ENCODE results near the gene DDX52.
"Not testable (repeated sequence)": the region's sequence is repeated elsewhere in the genome, so short reads cannot be mapped to it uniquely, and the experiment has no call there.

Gene DDX52

DNA sequence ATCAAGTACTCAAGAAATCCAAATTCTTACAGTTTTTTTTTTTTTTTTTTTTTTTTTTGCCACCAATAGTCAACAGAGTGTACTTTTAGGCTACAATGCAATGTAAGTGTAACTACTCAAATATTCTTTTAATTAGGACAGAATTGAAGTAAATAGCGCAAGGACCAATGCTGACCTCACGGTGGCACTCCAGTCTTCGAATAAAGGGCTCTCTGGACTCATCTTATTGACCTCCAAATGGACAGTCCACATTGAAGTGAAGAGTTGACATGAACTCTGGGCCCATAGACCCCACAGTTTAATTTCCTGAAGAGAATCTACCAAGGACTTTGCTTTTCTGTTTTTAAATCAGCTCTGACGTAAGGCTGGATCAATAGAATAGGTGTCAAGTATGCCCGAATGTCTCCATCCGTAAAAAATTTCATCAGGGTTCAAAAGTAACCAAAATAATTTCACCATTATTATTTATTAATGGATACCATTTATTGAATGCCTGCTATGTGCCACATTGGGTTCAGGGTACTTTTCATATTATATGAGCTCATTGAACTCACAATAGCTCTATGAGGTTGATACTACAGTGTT is 7.3 kb upstream of the DDX52 start:
- DNase-seq, result no peak

DNA sequence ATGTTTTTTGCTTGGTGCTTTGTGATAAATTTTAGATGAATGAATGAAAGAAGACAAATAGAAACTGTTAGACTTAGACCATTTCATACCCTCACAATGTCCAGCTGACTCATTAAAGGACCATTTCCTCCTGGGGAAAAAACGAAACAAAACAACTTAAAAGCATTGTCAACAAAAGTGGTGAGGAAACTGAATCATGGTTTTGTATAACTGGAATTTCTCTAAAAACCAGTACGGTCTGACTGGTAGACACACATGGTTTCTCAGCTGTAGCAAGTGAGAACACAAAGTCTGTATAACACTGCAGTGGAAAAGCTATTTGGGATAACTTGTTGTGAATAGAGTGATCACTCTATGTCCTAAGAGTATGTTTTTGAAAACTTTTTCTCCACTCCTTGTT is 5.3 kb upstream of the DDX52 start:
- DNase-seq, result peak; percentile 26

GRCh38 chr17:37647856-37648255 is 4.6 kb upstream of the DDX52 start:
- no peak for DNase-seq

GRCh38 chr17:37643869-37644268 is 623 bp upstream of the DDX52 start:
- no peak for DNase-seq

DNA sequence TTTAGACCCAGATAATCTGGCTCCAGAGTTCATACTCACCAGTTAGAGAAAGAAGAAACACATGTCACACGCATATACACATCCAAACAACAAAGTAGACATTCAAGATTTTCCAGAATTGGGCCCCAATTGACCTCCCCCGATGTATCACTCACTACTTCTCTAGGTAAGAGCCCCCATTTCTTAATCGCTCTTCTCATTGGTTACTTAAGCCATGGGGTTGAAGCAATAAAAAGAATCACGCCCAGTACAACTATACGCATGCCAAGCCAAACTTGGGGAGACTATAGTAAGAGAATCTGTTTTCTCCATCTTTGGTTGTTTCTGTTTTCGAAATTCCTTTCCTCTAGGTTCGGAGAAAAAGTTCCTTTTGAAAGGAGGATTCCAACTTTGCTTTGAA is 565 bp downstream of the DDX52 start:
- peak; percentile 5 for DNase-seq

DNA sequence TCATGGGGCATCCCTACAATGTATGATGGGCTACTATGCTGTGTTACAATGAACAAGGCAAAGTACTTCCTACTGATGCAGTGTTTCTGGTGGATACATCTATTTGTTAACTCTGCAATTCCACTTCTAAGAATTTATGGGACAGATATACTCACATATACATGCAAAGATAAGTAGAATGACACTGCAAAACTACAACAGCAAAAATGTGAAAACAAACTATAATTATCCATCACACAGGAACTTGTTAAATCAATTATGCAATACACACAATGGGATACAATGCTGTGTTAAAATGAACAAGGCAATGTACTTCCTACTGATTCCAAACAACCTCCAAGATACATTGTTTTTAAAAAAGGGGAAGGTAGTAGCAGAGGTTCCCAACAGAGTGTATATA is 3.2 kb downstream of the DDX52 start:
- peak; percentile 5 for DNase-seq

- no peak for DNase-seq
Measured at GRCh38 chr17:37637956-37638355, 5.3 kb downstream of the DDX52 start.

- DNase-seq, result not testable (repeated sequence)
Measured at GRCh38 chr17:37616430-37616829, 26.8 kb downstream of the DDX52 start.

DNA sequence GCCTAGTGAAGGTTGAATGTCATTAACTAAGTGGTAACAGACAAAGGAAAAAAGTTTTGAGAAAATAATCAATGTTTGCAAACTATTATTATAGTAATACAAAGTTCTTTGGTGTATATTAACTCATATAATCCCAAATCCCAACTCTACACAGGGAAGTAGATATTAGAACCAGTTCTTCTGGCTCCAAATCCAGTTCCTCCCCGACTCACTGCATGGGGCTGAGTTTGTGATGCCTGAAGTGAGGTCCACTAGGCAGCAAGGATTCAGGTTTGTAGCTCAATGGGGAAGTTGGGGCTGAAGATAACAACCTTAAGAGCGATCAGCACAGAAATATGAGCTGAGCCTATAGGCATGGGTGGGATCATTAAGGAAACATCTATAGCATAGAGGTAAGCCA is 28.4 kb downstream of the DDX52 start:
- no peak for DNase-seq

- no peak for DNase-seq
Measured at GRCh38 chr17:37614391-37614790, 28.9 kb downstream of the DDX52 start.

GRCh38 chr17:37610971-37611370 is 32.3 kb downstream of the DDX52 start:
- no peak for DNase-seq

DNA sequence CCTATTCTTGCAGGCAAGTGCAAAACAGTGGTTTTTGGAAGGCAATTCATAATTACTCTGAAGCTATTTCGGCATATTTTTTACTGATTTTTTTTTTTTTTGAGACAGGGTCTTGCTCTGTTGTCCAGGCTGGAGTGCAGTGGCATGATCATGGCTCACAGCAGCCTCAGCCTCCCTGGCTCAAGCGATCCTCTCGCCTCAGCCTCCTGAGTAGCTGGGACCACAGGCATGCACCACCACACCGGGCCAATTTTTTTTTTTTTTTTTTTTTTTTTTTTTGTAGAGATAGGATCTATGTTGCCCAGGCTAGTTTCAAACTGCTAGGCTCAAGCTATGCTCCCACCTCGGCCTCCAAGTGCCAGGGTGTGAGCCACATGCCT is 33.2 kb downstream of the DDX52 start:
- not testable (repeated sequence) for DNase-seq

DNA sequence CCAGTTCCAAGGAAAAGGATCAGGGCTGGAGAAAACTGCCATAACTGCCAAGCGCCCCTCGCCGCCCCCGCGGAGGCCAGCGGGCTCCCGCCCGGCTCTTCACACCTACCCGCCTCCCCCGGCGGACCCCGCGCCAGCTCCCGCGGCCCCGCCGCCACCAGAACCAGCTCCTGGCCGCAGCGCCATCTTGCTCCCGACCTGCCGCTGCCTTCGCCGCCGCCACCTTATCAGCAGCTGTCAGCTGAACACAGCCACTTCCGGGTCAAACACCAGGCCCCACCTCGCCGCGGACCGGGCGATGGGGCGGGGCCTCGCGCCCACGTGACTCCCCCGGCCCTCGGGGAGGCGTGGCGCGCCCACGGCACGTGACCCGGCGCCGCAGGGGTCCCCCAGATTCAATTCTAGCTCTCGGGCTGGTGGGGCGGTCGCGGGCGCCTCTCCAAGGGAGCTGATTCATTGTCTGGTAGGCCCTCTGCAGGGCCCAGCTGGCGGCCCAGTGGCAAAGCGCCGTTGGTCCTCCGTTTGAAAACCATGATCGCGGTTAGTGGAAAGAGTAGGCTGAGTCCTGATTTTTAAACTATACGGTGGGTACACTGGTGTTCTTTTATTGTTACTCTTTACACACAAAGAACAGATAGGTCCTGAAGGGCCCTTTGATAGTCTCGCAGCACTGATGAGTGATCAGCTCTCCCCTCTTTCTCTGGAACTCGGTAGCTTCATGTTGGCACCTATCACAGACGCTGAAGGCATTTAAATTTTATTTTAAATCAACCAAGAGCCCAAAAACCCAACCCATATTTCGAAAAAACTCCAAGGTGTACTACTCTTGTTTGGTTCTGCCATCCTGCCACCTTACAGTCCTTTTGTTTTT is 33.8 kb downstream of the DDX52 start, which contains the start of gene SYNRG:
SYNRG (minus strand) TSS at position 249 of the 871 bp plus-strand sequence; CDS start at position 186, 63 bp downstream.
- DNase-seq, result peak; percentile 93

GRCh38 chr17:37608351-37609169 is 34.7 kb downstream of the DDX52 start:
- DNase-seq, result peak; percentile 33

- DNase-seq, result no peak
Measured at GRCh38 chr17:37607637-37608331, 35.5 kb downstream of the DDX52 start.

DNA sequence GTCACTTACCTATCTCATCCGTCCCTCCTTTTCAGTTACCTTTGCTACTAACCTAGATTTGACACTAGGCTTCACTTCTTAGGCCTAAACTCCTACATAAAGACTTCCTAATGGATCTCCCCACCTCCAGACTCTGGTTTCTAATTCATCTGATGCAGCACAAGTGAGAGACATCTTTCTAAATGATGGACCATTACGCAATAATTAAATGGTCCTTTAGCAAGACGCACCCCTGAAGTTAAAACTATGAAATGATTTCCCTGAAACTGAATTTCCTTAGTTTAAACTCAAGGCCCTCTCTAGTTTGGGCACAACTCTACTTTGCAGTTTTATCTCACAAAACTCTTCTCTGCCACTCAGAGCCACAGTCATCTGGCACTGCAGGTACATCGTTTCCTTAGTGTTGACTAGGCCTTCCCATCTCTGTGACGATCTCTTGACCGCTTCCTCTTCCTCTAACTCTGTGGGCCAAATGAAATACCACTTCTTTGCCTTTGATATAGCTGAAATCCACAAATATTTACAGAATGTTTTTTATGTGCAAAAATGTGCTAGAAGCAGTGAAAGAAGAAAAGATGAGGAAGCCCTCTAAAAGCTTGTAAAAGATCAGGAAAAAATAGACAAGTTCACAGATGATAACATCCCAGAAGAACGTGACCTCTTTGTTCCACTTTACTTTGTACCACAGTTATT is 37.3 kb downstream of the DDX52 start:
- peak; percentile 65 for DNase-seq

- DNase-seq, result no peak
Measured at GRCh38 chr17:37605081-37605480, 38.2 kb downstream of the DDX52 start.

DNA sequence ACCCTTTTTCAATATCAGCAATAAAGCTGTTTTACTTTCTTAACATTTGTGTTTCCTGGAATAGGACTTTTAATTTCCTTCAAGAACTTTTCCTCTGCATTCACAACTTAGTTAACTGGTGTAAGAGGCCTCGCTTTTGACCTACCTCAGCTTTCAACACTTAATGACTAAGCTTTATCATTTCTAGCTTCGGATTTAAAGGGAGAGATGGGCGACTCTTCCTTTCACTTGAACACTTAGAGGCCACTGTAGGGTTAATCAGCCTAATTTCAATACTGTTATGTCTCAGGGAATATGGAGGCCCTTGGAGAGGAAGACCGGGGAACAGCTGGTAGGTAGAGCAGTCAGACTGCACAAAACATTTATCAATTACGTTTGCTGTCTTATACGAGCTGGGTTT is 38.7 kb downstream of the DDX52 start:
- DNase-seq, result no peak

DNA sequence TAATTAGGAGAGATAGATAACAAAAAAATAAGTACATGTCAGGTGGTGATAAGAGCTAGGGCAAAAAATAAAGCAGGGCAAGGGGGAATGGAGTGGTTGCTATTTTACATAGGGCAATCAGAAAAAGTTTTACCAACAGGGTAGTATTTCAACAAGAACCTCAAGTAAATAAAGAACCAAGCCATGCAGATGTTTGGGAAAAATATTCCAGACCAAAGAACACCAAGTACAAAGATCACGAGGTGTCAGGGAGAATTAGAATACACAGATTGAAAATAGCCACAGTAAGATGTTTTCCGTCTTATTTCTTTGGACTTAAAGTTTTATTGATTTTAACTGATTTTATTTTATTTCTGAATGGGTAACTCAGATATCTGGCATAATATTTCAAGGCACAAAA is 45.1 kb downstream of the DDX52 start:
- DNase-seq, result no peak

DNA sequence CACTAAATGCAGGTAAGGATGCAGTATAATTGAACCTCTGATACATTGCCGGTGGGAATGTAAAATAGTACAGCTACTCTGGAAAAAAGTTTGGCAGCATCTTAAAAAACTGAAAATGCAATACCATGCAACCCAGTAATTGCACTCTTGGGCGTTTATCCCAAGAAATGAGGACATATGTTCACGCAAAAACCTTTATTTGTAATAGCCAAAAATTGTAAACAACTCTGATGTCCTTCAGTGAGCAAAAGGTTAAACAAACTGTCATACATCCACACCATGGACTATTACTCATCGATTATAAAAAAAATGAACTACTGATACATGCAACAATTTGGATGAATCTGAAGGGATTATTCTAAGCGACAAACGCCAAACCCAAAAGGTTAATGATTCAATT is 51.0 kb downstream of the DDX52 start:
- DNase-seq, result no peak

DNA sequence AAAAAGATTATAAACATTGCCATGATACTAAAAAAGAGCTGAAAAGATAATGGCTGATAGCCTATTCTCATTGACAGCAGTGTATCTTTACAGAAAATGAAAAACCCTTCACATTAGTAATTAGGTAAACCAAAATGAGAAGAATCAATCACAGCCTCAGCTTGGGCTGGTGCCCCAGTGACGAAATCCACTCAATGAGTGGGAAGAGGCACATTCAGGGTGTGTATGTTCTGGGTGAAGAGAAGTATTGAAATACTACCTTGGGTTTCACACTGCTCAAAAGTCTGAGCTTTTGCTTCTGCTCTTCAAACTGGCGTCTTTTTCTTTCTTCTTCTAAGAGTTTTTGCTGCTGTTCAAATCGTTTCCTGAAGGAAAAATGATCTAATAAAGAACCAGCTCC is 58.2 kb downstream of the DDX52 start:
- no peak for DNase-seq

- no peak for DNase-seq
Measured at GRCh38 chr17:37576281-37576680, 67.0 kb downstream of the DDX52 start.
